DND-41 (cell line): ENCODE data around the gene SSX2IP.

Experiments
- CTCF ChIP-seq: IDR thresholded peaks from 2 replicates; pipeline ENCODE4 v1.5.1; 2012; ENCODE audit warnings: borderline replicate concordance, low read length, moderate library complexity, mild to moderate bottlenecking; ENCODE audit not compliant: poor library complexity, severe bottlenecking; ENCODE audit errors: extremely low read depth
- EZH2 ChIP-seq: IDR thresholded peaks from 3 replicates; pipeline ENCODE4 v1.6.1; 2012; ENCODE audit warnings: borderline replicate concordance, low read depth, mild to moderate bottlenecking, moderate library complexity, low read length, inconsistent platforms; ENCODE audit not compliant: severe bottlenecking

- no peak for TF ChIP-seq CTCF
- TF ChIP-seq EZH2: no peak
These were observed 2.4 kb downstream of the SSX2IP start for GRCh38 chr1:84687714-84688462.
